Measurements from ENCODE around the gene RTN4RL2.

- TF ChIP-seq CTCF (conservative IDR thresholded peaks at IDR 0.05) (no peak), ZFX (IDR thresholded peaks at IDR 0.05) (no peak)
These were observed 63.1 kb downstream of the RTN4RL2 start for GRCh38 chr11:57523419-57523818.
